DOHH2 (cell line): ENCODE data around the gene SUFU.

Source experiments
- EZH2phosphoT487 ChIP-seq: fragments of 200-600 bp; sonication (generic); IDR thresholded peaks from 2 replicates; pipeline ENCODE4 v1.6.1; 2017; ENCODE audit warnings: borderline replicate concordance, mild to moderate bottlenecking, antibody characterized with exemption, low read length, moderate library complexity, mixed read lengths
- TF ChIP-seq, protein P1 (sequence below): fragments of 200-600 bp; sonication (generic); IDR thresholded peaks from one replicate; pipeline ENCODE4 v1.5.1; 2014; ENCODE audit warnings: antibody characterized with exemption, mild to moderate bottlenecking, low read depth, low read length; ENCODE audit not compliant: poor library complexity, severe bottlenecking

DNA sequence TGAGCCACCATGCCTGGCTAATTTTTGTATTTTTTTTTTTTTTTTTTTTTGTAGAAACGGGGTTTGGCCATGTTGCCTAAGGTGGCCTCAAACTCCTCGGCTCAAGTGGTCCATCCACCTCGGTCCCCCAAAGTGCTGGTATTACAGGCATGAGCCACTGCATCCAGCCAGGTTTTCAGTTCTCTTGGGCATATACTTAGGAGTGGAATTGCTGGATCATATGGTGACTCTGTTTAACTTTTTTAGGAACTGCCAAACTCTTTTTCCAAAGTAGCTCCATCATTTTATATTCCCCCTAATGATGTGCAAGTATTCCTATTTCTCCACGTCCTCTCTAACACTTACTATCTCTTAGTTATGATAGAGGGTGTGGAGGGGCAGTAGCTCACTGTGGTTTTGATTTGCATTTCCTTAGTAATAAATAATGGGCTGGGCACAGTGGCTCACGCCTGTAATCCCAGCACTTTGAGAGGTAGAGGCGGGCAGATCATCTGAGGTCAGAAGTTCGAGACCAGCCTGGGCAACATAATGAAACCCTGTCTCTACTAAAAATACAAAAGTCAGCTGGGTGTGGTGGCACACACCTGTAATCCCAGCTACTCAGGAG, 41.6 kb downstream of the SUFU start:
- TF ChIP-seq, protein P1, sequence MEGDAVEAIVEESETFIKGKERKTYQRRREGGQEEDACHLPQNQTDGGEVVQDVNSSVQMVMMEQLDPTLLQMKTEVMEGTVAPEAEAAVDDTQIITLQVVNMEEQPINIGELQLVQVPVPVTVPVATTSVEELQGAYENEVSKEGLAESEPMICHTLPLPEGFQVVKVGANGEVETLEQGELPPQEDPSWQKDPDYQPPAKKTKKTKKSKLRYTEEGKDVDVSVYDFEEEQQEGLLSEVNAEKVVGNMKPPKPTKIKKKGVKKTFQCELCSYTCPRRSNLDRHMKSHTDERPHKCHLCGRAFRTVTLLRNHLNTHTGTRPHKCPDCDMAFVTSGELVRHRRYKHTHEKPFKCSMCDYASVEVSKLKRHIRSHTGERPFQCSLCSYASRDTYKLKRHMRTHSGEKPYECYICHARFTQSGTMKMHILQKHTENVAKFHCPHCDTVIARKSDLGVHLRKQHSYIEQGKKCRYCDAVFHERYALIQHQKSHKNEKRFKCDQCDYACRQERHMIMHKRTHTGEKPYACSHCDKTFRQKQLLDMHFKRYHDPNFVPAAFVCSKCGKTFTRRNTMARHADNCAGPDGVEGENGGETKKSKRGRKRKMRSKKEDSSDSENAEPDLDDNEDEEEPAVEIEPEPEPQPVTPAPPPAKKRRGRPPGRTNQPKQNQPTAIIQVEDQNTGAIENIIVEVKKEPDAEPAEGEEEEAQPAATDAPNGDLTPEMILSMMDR = no peak
- no peak for TF ChIP-seq EZH2phosphoT487
